ENCODE data around the gene LSM8.
A peak's percentile ranks its signal among the peaks of the same experiment; 100 is the strongest.
"Not testable (repeated sequence)": the region's sequence is repeated elsewhere in the genome, so short reads cannot be mapped to it uniquely, and the experiment has no call there.

The LSM8 gene

GRCh38 chr7:118183786-118184564 lies at the start of gene LSM8:
Gene LSM8, plus strand, starts transcription at chr7:118184164. Its CDS starts 60 bp downstream, at chr7:118184224.
- DNase-seq, result peak; percentile 98

DNA sequence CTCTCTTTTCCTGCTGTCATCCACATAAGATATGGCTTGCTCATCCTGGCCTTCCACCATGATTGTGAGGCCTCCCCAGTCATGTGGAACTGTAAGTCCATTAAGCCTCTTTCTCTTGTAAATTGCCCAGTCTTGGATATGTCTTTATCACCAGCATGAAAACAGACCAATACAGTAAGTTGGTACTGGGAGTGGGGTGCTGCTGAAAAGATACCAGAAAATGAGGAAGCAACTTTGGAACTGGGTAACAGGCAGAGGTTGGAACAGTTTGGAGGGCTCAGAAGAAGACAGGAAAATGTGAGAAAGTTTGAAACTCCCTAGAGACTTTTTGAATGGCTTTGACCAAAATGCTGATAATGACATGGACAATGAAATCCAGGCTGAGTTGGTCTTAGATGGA lies 49.5 kb upstream of the LSM8 start:
- DNase-seq, result not testable (repeated sequence)

DNA sequence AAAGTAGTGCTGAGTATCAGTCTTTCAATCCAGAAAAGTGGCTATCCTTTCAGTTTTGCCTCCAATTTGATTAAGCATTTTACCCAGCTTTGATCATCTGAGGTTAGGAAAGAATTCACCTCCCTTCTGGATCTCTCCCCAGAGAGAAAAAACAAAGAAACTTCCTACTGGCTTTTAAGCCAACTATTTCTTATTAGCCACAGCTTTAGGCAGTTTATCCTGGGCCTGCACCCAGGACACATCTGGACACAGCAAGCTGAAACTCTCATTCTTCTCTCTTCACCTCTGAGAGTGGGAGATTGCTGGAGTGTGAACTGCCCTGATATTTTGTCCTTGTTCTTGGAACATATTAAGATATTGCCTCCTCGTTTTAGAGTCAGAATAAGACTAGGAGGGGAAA lies 43.5 kb upstream of the LSM8 start:
- DNase-seq, result no peak

GRCh38 chr7:118142012-118142411 lies 42.0 kb upstream of the LSM8 start:
- DNase-seq, result no peak

GRCh38 chr7:118148930-118149329 lies 35.0 kb upstream of the LSM8 start:
- DNase-seq, result no peak

DNA sequence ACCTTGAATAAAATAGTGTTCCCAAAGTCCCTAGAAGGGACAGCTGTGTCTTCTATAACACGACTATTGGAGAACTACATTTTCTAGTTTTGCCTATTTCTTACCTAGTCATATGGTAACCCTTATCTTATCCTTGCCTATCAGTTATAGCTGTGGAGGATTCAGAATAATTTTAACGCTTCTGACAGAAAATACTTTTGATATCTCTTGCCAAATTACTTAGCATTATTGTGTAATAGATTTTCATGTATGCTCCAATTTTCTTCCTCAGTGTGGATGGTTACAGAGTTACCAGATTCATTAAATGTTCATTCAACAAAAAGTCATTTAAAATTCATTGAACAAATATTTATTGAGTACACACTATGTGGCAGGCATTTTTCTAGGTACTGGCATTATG lies 34.6 kb upstream of the LSM8 start:
- DNase-seq, result no peak

GRCh38 chr7:118151671-118152070 lies 32.3 kb upstream of the LSM8 start:
- no peak for DNase-seq

- DNase-seq, result no peak
Measured at GRCh38 chr7:118152149-118152548, 31.8 kb upstream of the LSM8 start.

GRCh38 chr7:118152654-118153053 lies 31.3 kb upstream of the LSM8 start:
- no peak for DNase-seq

DNA sequence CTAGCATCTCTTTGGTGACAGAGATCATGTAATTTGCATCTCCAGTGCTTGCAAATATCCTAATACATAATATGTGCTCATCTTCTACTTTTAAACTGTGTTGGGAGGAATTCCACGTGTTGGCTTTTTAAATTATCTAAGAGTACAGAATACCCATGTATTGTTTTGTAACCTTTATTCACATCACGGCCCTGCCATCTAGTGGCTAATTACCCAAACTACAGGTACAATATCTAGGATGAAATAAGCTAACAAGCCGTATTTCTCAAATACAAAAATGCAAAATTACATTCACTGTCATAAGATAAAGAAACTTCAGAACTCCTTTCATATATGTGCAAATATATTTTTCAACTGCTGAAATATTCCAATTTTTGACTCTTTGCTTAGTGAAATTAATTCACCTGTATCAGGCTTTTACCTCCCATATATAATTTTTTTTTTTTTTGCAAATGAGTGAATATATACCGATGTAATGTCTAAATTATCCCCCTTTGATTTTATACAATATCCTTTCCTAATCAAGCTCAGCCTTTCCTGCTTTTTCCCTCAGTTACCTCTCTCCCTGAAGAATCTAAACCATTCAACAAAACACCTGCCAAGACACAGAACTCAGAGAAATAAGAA lies 30.3 kb upstream of the LSM8 start:
- DNase-seq, result peak; percentile 57

- no peak for DNase-seq
Measured at GRCh38 chr7:118158766-118159165, 25.2 kb upstream of the LSM8 start.

DNA sequence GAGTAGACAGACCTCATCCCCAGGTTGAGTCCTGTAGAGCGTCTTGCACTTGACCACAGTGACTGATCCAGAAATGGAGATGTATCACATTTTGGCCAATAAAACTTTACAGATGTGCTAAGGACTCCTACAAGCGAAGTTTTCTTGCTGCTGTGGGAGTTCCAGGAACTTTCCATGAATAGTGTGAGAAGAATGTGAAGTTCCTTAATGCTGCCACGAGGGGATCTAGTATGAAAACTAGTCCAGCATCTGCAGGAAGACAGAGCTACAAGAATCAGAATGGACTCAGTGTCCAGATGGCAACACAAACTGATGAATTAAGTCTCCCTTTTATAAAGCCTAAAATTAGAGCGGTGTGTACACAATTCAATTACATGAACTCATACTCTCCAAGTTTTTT lies 14.8 kb upstream of the LSM8 start:
- DNase-seq, result no peak

GRCh38 chr7:118175740-118176139 lies 8.2 kb upstream of the LSM8 start:
- no peak for DNase-seq

GRCh38 chr7:118179191-118179590 lies 4.8 kb upstream of the LSM8 start:
- DNase-seq, result no peak

- DNase-seq, result no peak
Measured at GRCh38 chr7:118182593-118183427, 1.2 kb upstream of the LSM8 start.

GRCh38 chr7:118183428-118183785 lies 557 bp upstream of the LSM8 start:
- DNase-seq, result no peak

GRCh38 chr7:118184565-118184940 lies 589 bp downstream of the LSM8 start:
- no peak for DNase-seq

GRCh38 chr7:118185163-118185860 lies 1.3 kb downstream of the LSM8 start:
- no peak for DNase-seq

- no peak for DNase-seq
Measured at GRCh38 chr7:118186501-118186900, 2.5 kb downstream of the LSM8 start.

GRCh38 chr7:118194571-118194970 lies 10.6 kb downstream of the LSM8 start:
- no peak for DNase-seq

DNA sequence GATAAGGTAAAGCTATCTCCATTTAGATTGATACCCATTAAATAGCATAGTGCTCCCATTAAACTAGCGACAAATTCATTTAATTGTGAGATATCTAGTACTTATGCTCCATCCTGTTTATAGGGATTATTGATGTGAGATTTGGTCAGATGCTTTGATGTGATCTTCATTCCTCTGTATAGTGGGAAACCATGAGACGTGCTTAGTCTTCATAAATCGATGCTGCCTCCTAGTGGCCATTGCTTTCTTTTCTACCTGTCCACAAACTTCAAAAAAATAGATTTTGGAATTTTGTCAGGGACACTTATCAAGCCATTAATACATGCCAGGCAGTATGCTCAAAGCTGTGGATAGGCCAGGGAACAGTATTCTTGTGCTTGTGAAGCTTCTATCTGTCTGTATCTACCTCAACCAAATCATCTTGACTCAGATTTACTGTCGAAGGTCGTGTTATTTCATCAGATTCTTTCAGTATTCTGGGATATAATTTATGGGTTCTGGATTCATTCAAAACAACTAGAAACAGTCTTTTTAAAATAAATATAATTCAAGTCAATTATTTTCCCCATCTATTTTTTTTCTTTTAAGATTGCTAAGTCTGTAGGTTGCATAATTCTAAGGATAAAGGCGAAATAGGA lies 12.0 kb downstream of the LSM8 start:
- DNase-seq, result no peak

DNA sequence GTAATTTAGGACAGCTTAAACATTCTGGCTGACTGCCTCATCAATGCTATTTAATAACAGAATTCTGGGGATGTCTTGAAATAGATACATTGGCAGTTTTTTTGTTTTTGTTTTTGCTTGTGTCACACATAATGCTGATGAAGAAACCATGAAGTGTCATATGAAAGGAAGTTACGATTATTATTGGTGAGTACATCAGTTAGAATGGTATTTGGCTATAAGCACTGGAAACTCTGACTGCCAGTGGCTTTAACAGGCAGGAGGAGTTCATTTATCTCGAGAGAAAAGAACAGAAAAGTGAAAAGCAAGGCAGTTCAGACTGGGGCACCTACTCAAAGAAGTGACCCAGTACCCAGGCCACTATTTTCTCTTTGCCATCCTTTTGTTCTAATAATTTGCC lies 18.1 kb downstream of the LSM8 start:
- DNase-seq, result no peak

Measured in NCI-H774 (cell line).